ENCODE results near the gene RNLS.

GRCh38 chr10:88314362-88314761 is 268.8 kb downstream of the RNLS start:
- TF ChIP-seq CTCF (IDR thresholded peaks at IDR 0.05) (no peak), POLR2A (IDR thresholded peaks at IDR 0.05) (no peak), POLR2AphosphoS5 (IDR thresholded peaks at IDR 0.05) (peak in 1 of 4 donors; percentile 31)

All from sigmoid colon (tissue), 4 donors.